Upper lobe of left lung (tissue), 4 donors: ENCODE measurements around the gene ADCY7.

ENCODE experiments used
- CTCF ChIP-seq, 6 experiments: fragments of 450-650 bp in 4 of 6; fragments of 200-600 bp in 2 of 6; sonication (generic) in 2 of 6; IDR thresholded peaks; one replicate each; pipeline ENCODE4 v1.5.1; 2016 to 2019; ENCODE audit warnings: antibody characterized with exemption in 6 of 6
- EP300 ChIP-seq, 4 donors: sonication (generic); formaldehyde crosslinking; IDR thresholded peaks; one replicate each; pipeline ENCODE4 v1.5.1; 2017; ENCODE audit warnings: antibody characterized with exemption in 4 of 4, control low read depth in 2 of 4
- POLR2A ChIP-seq, 4 donors: fragments of 450-650 bp; IDR thresholded peaks; one replicate each; pipeline ENCODE4 v1.5.1; 2016 to 2017; ENCODE audit warnings: antibody characterized with exemption in 4 of 4, mild to moderate bottlenecking in 2 of 4
- POLR2AphosphoS5 ChIP-seq, 2 donors: sonication (generic); formaldehyde crosslinking; IDR thresholded peaks; one replicate each; pipeline ENCODE4 v1.5.1; 2017; ENCODE audit warnings: antibody characterized with exemption in 2 of 2

GRCh38 chr16:50263940-50264929, 2.1 kb upstream of the ADCY7 start:
- TF ChIP-seq CTCF (IDR thresholded peaks at IDR 0.05) (no peak), EP300 (IDR thresholded peaks at IDR 0.05) (no peak), POLR2AphosphoS5 (IDR thresholded peaks at IDR 0.05) (no peak), POLR2A (IDR thresholded peaks at IDR 0.05) (no peak)
